ENCODE measurements around the gene TMTC1.

GRCh38 chr12:29580971-29581370, 202.8 kb downstream of the TMTC1 start:
- TF ChIP-seq CTCF (IDR thresholded peaks at IDR 0.05), result no peak
- no peak for TF ChIP-seq POLR2A (IDR thresholded peaks at IDR 0.05)

All from heart left ventricle (tissue), 13 donors.